Liver (tissue), 9 donors: Measurements from ENCODE around the gene SASH1. TPM values are rescaled to one million over a fixed set of nuclear protein-coding genes. Genes with fewer than 3 reads are reported as not detected.

Experiments used
- DNase-seq: peaks from one replicate; pipeline ENCODE4 v3.0.0-alpha.2; 2017; ENCODE audit warnings: low spot score
- H3K27ac ChIP-seq, 2 donors: one replicate each; pipeline ENCODE4 v1.7.0; 2013; ENCODE audit warnings: inconsistent platforms in 2 of 2, low read length in 2 of 2, control low read depth in 1 of 2, low read depth in 1 of 2, mild to moderate bottlenecking in 1 of 2
- H3K27me3 ChIP-seq, 4 donors: one replicate each; pipeline versions ENCODE4 v1.6.1 to v1.7.0; 2013; ENCODE audit warnings: low read length in 3 of 4, inconsistent platforms in 1 of 4, mild to moderate bottlenecking in 1 of 4, moderate library complexity in 1 of 4; ENCODE audit not compliant: control insufficient read depth in 4 of 4, insufficient read depth in 4 of 4
- H3K36me3 ChIP-seq, 4 donors: one replicate each; pipeline versions ENCODE4 v1.6.1 to v1.7.0; 2013; ENCODE audit warnings: low read length in 3 of 4, mild to moderate bottlenecking in 3 of 4, low read depth in 1 of 4, moderate library complexity in 1 of 4; ENCODE audit not compliant: control insufficient read depth in 4 of 4, insufficient read depth in 3 of 4
- H3K4me1 ChIP-seq, 4 donors: one replicate each; pipeline versions ENCODE4 v1.6.1 to v1.7.0; 2013; ENCODE audit warnings: low read length in 3 of 4, mild to moderate bottlenecking in 3 of 4, moderate library complexity in 1 of 4; ENCODE audit not compliant: control insufficient read depth in 4 of 4, insufficient read depth in 4 of 4
- H3K4me3 ChIP-seq, 3 donors: one replicate each; pipeline versions ENCODE4 v1.6.1 to v1.7.0; 2013; ENCODE audit warnings: low read length in 3 of 3, control low read depth in 1 of 3, low read depth in 1 of 3, mild to moderate bottlenecking in 1 of 3
- H3K9ac ChIP-seq, 2 donors: one replicate each; pipeline ENCODE4 v1.7.0; 2013; ENCODE audit warnings: low read length in 2 of 2, mild to moderate bottlenecking in 2 of 2, moderate library complexity in 2 of 2, control low read depth in 1 of 2, low read depth in 1 of 2
- H3K9me3 ChIP-seq, 4 donors: one replicate each; pipeline versions ENCODE4 v1.6.1 to v1.7.0; 2013; ENCODE audit warnings: low read length in 3 of 4; ENCODE audit not compliant: control insufficient read depth in 4 of 4
- EGR1 ChIP-seq, 2 donors: IDR thresholded peaks; 2 replicates each; pipeline ENCODE4 v1.6.1; 2016 to 2018; ENCODE audit warnings: antibody characterized with exemption in 2 of 2, low read depth in 2 of 2
- FOXA1 ChIP-seq: IDR thresholded peaks from 2 replicates; pipeline ENCODE4 v1.6.1; 2016; ENCODE audit warnings: antibody characterized with exemption
- FOXA2 ChIP-seq: IDR thresholded peaks from 2 replicates; pipeline ENCODE4 v1.6.1; 2016; ENCODE audit warnings: antibody characterized with exemption
- GABPA ChIP-seq, 2 donors: IDR thresholded peaks in 1 of 2; conservative IDR thresholded peaks in 1 of 2; 2 replicates each; pipeline ENCODE4 v1.6.1; 2016; ENCODE audit warnings: antibody characterized with exemption in 2 of 2, mild to moderate bottlenecking in 1 of 2, moderate library complexity in 1 of 2
- HNF4A ChIP-seq, 2 donors: conservative IDR thresholded peaks; 2 replicates each; pipeline ENCODE4 v1.6.1; 2016; ENCODE audit warnings: antibody characterized with exemption in 2 of 2, mild to moderate bottlenecking in 2 of 2
- HNF4G ChIP-seq: IDR thresholded peaks from 2 replicates; pipeline ENCODE4 v1.6.1; 2016; ENCODE audit warnings: antibody characterized with exemption
- JUND ChIP-seq, 2 donors: IDR thresholded peaks; 2 replicates each; pipeline ENCODE4 v1.6.1; 2016; ENCODE audit warnings: antibody characterized with exemption in 2 of 2
- NR2F2 ChIP-seq: IDR thresholded peaks from 2 replicates; pipeline ENCODE4 v1.6.1; 2016; ENCODE audit warnings: antibody characterized with exemption
- RAD21 ChIP-seq, 2 donors: IDR thresholded peaks; 2 replicates each; pipeline ENCODE4 v1.6.1; 2016; ENCODE audit warnings: antibody characterized with exemption in 2 of 2, mild to moderate bottlenecking in 2 of 2
- RXRA ChIP-seq, 2 donors: IDR thresholded peaks; 2 replicates each; pipeline ENCODE4 v1.6.1; 2017 to 2018; ENCODE audit warnings: antibody characterized with exemption in 2 of 2, mild to moderate bottlenecking in 1 of 2
- SP1 ChIP-seq: IDR thresholded peaks from 2 replicates; pipeline ENCODE4 v1.6.1; 2018; ENCODE audit warnings: antibody characterized with exemption, mild to moderate bottlenecking
- TAF1 ChIP-seq: conservative IDR thresholded peaks from 2 replicates; pipeline ENCODE4 v1.6.1; 2016; ENCODE audit warnings: antibody characterized with exemption, mild to moderate bottlenecking
- YY1 ChIP-seq: IDR thresholded peaks from 2 replicates; pipeline ENCODE4 v1.6.1; 2016; ENCODE audit warnings: antibody characterized with exemption, mild to moderate bottlenecking
- WGBS: extraction: QIAGEN DNeasy Blood & Tissue Kit; methylation state at CpG from one replicate; pipeline ENCODE4 v1.1.7; 2013; 5-methylcytosine and 5-hydroxymethylcytosine counted together
- polyA plus RNA-seq, 2 donors: library from polyadenylated mRNA; stranded (reverse) in 1 of 2; unstranded in 1 of 2; fragments of 200-250 nt in 1 of 2; fragments of >200 nt in 1 of 2; fragmentation: Nextera tagmentation in 1 of 2; extraction: Ambion mirVana in 1 of 2; gene quantifications; one replicate each; pipeline versions ENCODE4 v1.2.1 to v1.2.3, GENCODE V29; 2013 to 2015
- total RNA-seq, 2 donors: library from RNA; depleted of rRNA; stranded (reverse); fragments of >200 nt; gene quantifications; one replicate each; pipeline ENCODE4 v1.2.3, GENCODE V29; 2014
- TF ChIP-seq, protein P1 (sequence below): IDR thresholded peaks from 2 replicates; pipeline ENCODE4 v1.6.1; 2016; ENCODE audit warnings: antibody characterized with exemption
- TF ChIP-seq, protein P2 (sequence below): IDR thresholded peaks from 2 replicates; pipeline ENCODE4 v1.6.1; 2016; ENCODE audit warnings: antibody characterized with exemption
- TF ChIP-seq, protein P3 (sequence below): IDR thresholded peaks from 2 replicates; pipeline ENCODE4 v1.6.1; 2016; ENCODE audit warnings: antibody characterized with exemption
- TF ChIP-seq, protein P4 (sequence below): IDR thresholded peaks from 2 replicates; pipeline ENCODE4 v1.6.1; 2016; ENCODE audit warnings: antibody characterized with exemption, mild to moderate bottlenecking
- TF ChIP-seq, protein P5 (sequence below): fragments of 150-350 bp; IDR thresholded peaks from 2 replicates; pipeline ENCODE4 v1.5.1; 2017; ENCODE audit warnings: improper control_type of control experiment, low read depth, low read length; ENCODE audit not compliant: missing input control
- donor health status: healthy.
- donor health status: healthy.
- donor health status: healthy.
- donor health status: healthy.
- donor health status: healthy.

Gene SASH1
- total and polyA plus RNA-seq, 4 donors: 3.5 to 16.4 (median 7.6) TPM

DNA sequence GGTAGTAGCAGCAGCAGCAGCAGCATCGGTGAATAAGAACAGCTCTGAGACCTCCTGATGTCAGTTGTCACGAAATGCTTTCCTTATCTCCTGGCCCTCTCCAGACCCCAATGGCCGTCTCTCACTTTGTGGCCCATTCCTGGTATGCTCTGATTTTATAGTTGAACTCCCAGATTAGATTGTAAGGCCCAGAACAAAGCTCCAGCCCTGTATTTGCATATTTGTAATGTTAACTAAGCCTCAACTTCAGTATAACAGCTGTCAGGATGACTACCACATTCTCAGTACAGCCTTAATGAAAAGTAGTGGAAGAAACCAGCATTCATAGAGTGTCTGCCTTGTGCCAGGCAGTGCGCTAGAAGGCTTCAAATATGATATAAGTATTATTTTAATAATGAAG is 180.9 kb downstream of the SASH1 start:
- no peaks in the 10 kb centered on the region for H3K27me3 ChIP-seq
- TF ChIP-seq FOXA1 (no peak), TAF1 (no peak), FOXA2 (no peak), EGR1 (IDR thresholded peaks at IDR 0.05; ENCODE audit: low read depth in 2 of 2) (no peak), GABPA (IDR thresholded peaks at IDR 0.05 in 1 of 2, conservative IDR thresholded peaks at IDR 0.05 in 1 of 2) (no peak), JUND (IDR thresholded peaks at IDR 0.05) (no peak), NR2F2 (no peak), RAD21 (IDR thresholded peaks at IDR 0.05) (no peak), SP1 (no peak), HNF4G (no peak), RXRA (IDR thresholded peaks at IDR 0.05) (no peak), YY1 (no peak)
- TF ChIP-seq, protein P1, sequence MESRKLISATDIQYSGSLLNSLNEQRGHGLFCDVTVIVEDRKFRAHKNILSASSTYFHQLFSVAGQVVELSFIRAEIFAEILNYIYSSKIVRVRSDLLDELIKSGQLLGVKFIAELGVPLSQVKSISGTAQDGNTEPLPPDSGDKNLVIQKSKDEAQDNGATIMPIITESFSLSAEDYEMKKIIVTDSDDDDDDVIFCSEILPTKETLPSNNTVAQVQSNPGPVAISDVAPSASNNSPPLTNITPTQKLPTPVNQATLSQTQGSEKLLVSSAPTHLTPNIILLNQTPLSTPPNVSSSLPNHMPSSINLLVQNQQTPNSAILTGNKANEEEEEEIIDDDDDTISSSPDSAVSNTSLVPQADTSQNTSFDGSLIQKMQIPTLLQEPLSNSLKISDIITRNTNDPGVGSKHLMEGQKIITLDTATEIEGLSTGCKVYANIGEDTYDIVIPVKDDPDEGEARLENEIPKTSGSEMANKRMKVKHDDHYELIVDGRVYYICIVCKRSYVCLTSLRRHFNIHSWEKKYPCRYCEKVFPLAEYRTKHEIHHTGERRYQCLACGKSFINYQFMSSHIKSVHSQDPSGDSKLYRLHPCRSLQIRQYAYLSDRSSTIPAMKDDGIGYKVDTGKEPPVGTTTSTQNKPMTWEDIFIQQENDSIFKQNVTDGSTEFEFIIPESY: no peak
- TF ChIP-seq, protein P2, sequence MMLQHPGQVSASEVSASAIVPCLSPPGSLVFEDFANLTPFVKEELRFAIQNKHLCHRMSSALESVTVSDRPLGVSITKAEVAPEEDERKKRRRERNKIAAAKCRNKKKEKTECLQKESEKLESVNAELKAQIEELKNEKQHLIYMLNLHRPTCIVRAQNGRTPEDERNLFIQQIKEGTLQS: no peak
- TF ChIP-seq, protein P3, sequence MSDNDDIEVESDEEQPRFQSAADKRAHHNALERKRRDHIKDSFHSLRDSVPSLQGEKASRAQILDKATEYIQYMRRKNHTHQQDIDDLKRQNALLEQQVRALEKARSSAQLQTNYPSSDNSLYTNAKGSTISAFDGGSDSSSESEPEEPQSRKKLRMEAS: no peak
- TF ChIP-seq, protein P4, sequence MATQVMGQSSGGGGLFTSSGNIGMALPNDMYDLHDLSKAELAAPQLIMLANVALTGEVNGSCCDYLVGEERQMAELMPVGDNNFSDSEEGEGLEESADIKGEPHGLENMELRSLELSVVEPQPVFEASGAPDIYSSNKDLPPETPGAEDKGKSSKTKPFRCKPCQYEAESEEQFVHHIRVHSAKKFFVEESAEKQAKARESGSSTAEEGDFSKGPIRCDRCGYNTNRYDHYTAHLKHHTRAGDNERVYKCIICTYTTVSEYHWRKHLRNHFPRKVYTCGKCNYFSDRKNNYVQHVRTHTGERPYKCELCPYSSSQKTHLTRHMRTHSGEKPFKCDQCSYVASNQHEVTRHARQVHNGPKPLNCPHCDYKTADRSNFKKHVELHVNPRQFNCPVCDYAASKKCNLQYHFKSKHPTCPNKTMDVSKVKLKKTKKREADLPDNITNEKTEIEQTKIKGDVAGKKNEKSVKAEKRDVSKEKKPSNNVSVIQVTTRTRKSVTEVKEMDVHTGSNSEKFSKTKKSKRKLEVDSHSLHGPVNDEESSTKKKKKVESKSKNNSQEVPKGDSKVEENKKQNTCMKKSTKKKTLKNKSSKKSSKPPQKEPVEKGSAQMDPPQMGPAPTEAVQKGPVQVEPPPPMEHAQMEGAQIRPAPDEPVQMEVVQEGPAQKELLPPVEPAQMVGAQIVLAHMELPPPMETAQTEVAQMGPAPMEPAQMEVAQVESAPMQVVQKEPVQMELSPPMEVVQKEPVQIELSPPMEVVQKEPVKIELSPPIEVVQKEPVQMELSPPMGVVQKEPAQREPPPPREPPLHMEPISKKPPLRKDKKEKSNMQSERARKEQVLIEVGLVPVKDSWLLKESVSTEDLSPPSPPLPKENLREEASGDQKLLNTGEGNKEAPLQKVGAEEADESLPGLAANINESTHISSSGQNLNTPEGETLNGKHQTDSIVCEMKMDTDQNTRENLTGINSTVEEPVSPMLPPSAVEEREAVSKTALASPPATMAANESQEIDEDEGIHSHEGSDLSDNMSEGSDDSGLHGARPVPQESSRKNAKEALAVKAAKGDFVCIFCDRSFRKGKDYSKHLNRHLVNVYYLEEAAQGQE: no peak
- TF ChIP-seq, protein P5, sequence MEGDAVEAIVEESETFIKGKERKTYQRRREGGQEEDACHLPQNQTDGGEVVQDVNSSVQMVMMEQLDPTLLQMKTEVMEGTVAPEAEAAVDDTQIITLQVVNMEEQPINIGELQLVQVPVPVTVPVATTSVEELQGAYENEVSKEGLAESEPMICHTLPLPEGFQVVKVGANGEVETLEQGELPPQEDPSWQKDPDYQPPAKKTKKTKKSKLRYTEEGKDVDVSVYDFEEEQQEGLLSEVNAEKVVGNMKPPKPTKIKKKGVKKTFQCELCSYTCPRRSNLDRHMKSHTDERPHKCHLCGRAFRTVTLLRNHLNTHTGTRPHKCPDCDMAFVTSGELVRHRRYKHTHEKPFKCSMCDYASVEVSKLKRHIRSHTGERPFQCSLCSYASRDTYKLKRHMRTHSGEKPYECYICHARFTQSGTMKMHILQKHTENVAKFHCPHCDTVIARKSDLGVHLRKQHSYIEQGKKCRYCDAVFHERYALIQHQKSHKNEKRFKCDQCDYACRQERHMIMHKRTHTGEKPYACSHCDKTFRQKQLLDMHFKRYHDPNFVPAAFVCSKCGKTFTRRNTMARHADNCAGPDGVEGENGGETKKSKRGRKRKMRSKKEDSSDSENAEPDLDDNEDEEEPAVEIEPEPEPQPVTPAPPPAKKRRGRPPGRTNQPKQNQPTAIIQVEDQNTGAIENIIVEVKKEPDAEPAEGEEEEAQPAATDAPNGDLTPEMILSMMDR: no peak
- WGBS: 79% methylated on average over 4 of the region's 4 CpGs
- no peaks in the 10 kb centered on the region for H3K4me1 ChIP-seq
- H3K9ac ChIP-seq: no peak overlapping the region
- H3K36me3 ChIP-seq: peaks cover 3 to 28% (median 17%) of the 10 kb centered on the region in 4 donors
- H3K9me3 ChIP-seq: no peaks in the 10 kb centered on the region
- no peak for DNase-seq
- H3K27ac ChIP-seq: no peak overlapping the region
- H3K4me3 ChIP-seq: no peak overlapping the region

DNA sequence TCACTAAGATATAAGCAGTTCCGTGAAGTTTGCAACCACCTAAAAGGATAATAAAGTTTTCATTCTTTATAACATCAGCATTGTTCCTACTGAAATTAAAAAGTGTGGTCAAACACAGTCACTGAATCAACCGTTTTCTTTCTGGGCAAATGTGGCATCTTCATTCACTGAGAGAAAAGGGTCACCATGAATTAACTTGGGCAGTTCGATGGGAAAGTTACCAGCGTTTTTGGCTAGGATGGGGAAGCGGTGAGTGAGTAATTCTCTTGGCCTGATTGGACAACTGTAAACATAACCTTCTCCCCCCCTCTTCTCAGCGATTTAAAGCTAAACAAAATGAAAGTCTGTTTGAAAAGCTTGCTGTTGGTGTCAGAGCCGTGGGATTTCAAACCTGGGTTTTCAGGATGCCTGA is 181.8 kb downstream of the SASH1 start:
- DNase-seq: no peak
- no peaks in the 10 kb centered on the region for H3K4me1 ChIP-seq
- H3K27me3 ChIP-seq: no peaks in the 10 kb centered on the region
- no peak overlapping the region for H3K9ac ChIP-seq
- no peak overlapping the region for H3K27ac ChIP-seq
- no peaks in the 10 kb centered on the region for H3K9me3 ChIP-seq
- TF ChIP-seq NR2F2 (no peak), EGR1 (IDR thresholded peaks at IDR 0.05; ENCODE audit: low read depth in 2 of 2) (no peak), HNF4A (conservative IDR thresholded peaks at IDR 0.05) (no peak), JUND (IDR thresholded peaks at IDR 0.05) (no peak), RAD21 (IDR thresholded peaks at IDR 0.05) (no peak), FOXA1 (no peak)
- TF ChIP-seq, protein P1: no peak
- TF ChIP-seq, protein P2: no peak
- TF ChIP-seq, protein P3: no peak
- TF ChIP-seq, protein P4: no peak
- WGBS: 69% methylated on average over 7 of the region's 7 CpGs
- peaks cover 2 to 26% (median 16%) of the 10 kb centered on the region in 4 donors for H3K36me3 ChIP-seq
- H3K4me3 ChIP-seq: no peak overlapping the region
